Upper lobe of left lung (tissue), 4 donors: ENCODE measurements around the gene OR8B12.

Experiments used
- POLR2A ChIP-seq, 4 donors: fragments of 450-650 bp; IDR thresholded peaks; one replicate each; pipeline ENCODE4 v1.5.1; 2016 to 2017; ENCODE audit warnings: antibody characterized with exemption in 4 of 4, mild to moderate bottlenecking in 2 of 4
- TF ChIP-seq, protein P1 (sequence below), 6 experiments: fragments of 450-650 bp in 4 of 6; fragments of 200-600 bp in 2 of 6; sonication (generic) in 2 of 6; IDR thresholded peaks; one replicate each; pipeline ENCODE4 v1.5.1; 2016 to 2019; ENCODE audit warnings: antibody characterized with exemption in 6 of 6

DNA sequence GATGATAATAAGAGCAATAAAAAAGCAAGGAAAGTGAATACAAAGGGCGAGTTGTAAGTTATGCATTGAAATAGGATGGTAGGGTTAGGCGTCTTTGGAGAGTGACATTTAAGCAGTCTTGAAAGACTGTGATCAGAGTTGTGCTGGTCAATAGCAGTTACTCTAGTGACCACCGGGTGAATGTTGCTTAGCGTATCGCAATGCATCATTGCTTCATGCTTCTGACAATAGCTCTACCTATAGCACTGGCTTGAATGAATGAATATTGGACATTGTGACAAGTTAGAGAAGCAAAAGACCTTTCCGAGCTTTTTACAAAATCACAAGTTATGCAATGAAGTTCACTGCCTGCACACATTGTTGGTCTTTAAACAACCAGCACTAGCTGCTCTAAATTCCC, 7.7 kb upstream of the OR8B12 start:
- TF ChIP-seq POLR2A (IDR thresholded peaks at IDR 0.05), result no peak
- TF ChIP-seq, protein P1, sequence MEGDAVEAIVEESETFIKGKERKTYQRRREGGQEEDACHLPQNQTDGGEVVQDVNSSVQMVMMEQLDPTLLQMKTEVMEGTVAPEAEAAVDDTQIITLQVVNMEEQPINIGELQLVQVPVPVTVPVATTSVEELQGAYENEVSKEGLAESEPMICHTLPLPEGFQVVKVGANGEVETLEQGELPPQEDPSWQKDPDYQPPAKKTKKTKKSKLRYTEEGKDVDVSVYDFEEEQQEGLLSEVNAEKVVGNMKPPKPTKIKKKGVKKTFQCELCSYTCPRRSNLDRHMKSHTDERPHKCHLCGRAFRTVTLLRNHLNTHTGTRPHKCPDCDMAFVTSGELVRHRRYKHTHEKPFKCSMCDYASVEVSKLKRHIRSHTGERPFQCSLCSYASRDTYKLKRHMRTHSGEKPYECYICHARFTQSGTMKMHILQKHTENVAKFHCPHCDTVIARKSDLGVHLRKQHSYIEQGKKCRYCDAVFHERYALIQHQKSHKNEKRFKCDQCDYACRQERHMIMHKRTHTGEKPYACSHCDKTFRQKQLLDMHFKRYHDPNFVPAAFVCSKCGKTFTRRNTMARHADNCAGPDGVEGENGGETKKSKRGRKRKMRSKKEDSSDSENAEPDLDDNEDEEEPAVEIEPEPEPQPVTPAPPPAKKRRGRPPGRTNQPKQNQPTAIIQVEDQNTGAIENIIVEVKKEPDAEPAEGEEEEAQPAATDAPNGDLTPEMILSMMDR (IDR thresholded peaks at IDR 0.05), result no peak
